H1 (cell line): Measurements from ENCODE around the gene NAA38. TPM values are rescaled to one million over a fixed set of nuclear protein-coding genes. Genes with fewer than 3 reads are reported as not detected.

Source experiments
- CTCF ChIA-PET: fragments of 300-600 bp; sonication (Branson Sonifier 250); formaldehyde crosslinking; loops from one replicate; lab custom pipeline; 2021; ENCODE audit not compliant: partially characterized antibody; lab: Charles Lee
- POLR2A ChIA-PET: fragments of 300-600 bp; sonication (Branson Sonifier 250); formaldehyde crosslinking; loops from one replicate; lab custom pipeline; 2021; ENCODE audit warnings: inconsistent platforms; ENCODE audit not compliant: partially characterized antibody; lab: Charles Lee
- DNase-seq, 2 experiments: peaks; one replicate each; pipeline versions ENCODE4 v3.0.0 to v3.0.0-alpha.2; 2010 to 2022; ENCODE audit warnings: low spot score in 2 of 2, low read depth in 1 of 2, mixed read lengths in 1 of 2
- FAIRE-seq: peaks from 2 replicates; lab custom pipeline; 2011; peaks lifted over from hg19 to GRCh38; lab: Jason Lieb, UNC
- H2AFZ ChIP-seq: 2 replicates; pipeline ENCODE4 v1.8.1; 2012; ENCODE audit warnings: low read length, inconsistent platforms
- H2AK5ac ChIP-seq: 2 replicates; pipeline ENCODE4 v1.6.1; 2013; ENCODE audit warnings: low read depth, low read length
- H2BK120ac ChIP-seq: replicated peaks from 2 replicates; pipeline ENCODE3; 2013; ENCODE audit warnings: low read depth, low read length, inconsistent platforms
- H2BK12ac ChIP-seq: 2 replicates; pipeline ENCODE4 v1.6.1; 2013; ENCODE audit warnings: low read depth, low read length
- H2BK15ac ChIP-seq: 2 replicates; pipeline ENCODE4 v1.6.1; 2013; ENCODE audit warnings: low read length
- H2BK20ac ChIP-seq: 2 replicates; pipeline ENCODE4 v1.6.1; 2013; ENCODE audit warnings: low read length
- H2BK5ac ChIP-seq: 2 replicates; pipeline ENCODE4 v1.6.1; 2013; ENCODE audit warnings: low read depth, low read length
- H3K14ac ChIP-seq: 2 replicates; pipeline ENCODE4 v1.6.1; 2013; ENCODE audit warnings: inconsistent platforms; ENCODE audit not compliant: insufficient read length
- H3K18ac ChIP-seq: 2 replicates; pipeline ENCODE4 v1.6.1; 2013; ENCODE audit warnings: low read length; ENCODE audit errors: extremely low read depth
- H3K23ac ChIP-seq: 2 replicates; pipeline ENCODE4 v1.6.1; 2013; ENCODE audit warnings: inconsistent platforms; ENCODE audit not compliant: insufficient read length
- H3K23me2 ChIP-seq: 2 replicates; pipeline ENCODE4 v1.6.1; 2013; ENCODE audit warnings: low read depth, low read length
- H3K27ac ChIP-seq: 2 replicates; pipeline ENCODE4 v1.6.1; 2011; ENCODE audit warnings: low read depth, low read length, inconsistent platforms
- H3K27me3 ChIP-seq, 4 experiments: replicated peaks in 1 of 4; 1 replicate in 1 of 4; 2 replicates in 3 of 4; pipeline versions ENCODE4 v1.6.1 to v1.8.1; 2011 to 2013; ENCODE audit warnings: low read length in 3 of 4, mild to moderate bottlenecking in 3 of 4, inconsistent platforms in 2 of 4, mixed read lengths in 2 of 4, moderate library complexity in 1 of 4; ENCODE audit not compliant: control insufficient read depth in 3 of 4, insufficient read depth in 3 of 4; ENCODE audit errors: extremely low read depth in 1 of 4
- H3K36me3 ChIP-seq, 4 experiments: 2 replicates each; pipeline versions ENCODE4 v1.6.1 to v1.8.1; 2011 to 2013; ENCODE audit warnings: mild to moderate bottlenecking in 4 of 4, low read length in 3 of 4, moderate library complexity in 2 of 4, control low read depth in 1 of 4, inconsistent platforms in 1 of 4; ENCODE audit not compliant: insufficient read depth in 4 of 4, control insufficient read depth in 2 of 4
- H3K4ac ChIP-seq: replicated peaks from 2 replicates; pipeline ENCODE3; 2013; ENCODE audit warnings: low read length, low read depth, mixed read lengths, inconsistent platforms; ENCODE audit not compliant: insufficient read length
- H3K4me1 ChIP-seq, 4 experiments: replicated peaks in 1 of 4; 1 replicate in 1 of 4; 2 replicates in 3 of 4; pipeline versions ENCODE4 v1.6.1 to v1.8.1; 2011 to 2013; ENCODE audit warnings: low read length in 3 of 4, inconsistent platforms in 2 of 4, mixed read lengths in 1 of 4; ENCODE audit not compliant: insufficient read depth in 4 of 4, control insufficient read depth in 3 of 4
- H3K4me2 ChIP-seq, 2 experiments: 2 replicates each; pipeline versions ENCODE4 v1.6.1 to v1.8.1; 2011 to 2013; ENCODE audit warnings: low read depth in 2 of 2, low read length in 2 of 2, control low read depth in 1 of 2, inconsistent platforms in 1 of 2, mild to moderate bottlenecking in 1 of 2; ENCODE audit not compliant: insufficient read depth in 1 of 2
- H3K4me3 ChIP-seq, 4 experiments: fragments of 200-600, 300-600 bp in 1 of 4; sonication (generic), shearing (Covaris generic), sonication (Bioruptor Twin) in 1 of 4; 2 replicates each; pipeline versions ENCODE4 v1.5.1 to v1.8.1; 2011 to 2016; ENCODE audit warnings: low read length in 4 of 4, low read depth in 3 of 4, control low read depth in 2 of 4, inconsistent platforms in 2 of 4, mild to moderate bottlenecking in 2 of 4, mixed read lengths in 1 of 4, moderate library complexity in 1 of 4; ENCODE audit not compliant: insufficient read depth in 2 of 4; ENCODE audit errors: extremely low read depth in 1 of 4
- H3K56ac ChIP-seq: replicated peaks from 2 replicates; pipeline ENCODE3; 2013; ENCODE audit warnings: low read depth, mild to moderate bottlenecking, mixed read lengths, low read length, inconsistent platforms; ENCODE audit not compliant: insufficient read length
- H3K79me1 ChIP-seq: 2 replicates; pipeline ENCODE4 v1.6.1; 2013; ENCODE audit warnings: low read depth, low read length, control low read depth
- H3K79me2 ChIP-seq, 2 experiments: 2 replicates each; pipeline versions ENCODE4 v1.6.1 to v1.8.1; 2012 to 2013; ENCODE audit warnings: low read length in 2 of 2, mild to moderate bottlenecking in 2 of 2, inconsistent platforms in 1 of 2; ENCODE audit not compliant: insufficient read depth in 2 of 2, control insufficient read depth in 1 of 2
- H3K9ac ChIP-seq, 4 experiments: replicated peaks in 1 of 4; 1 replicate in 1 of 4; 2 replicates in 3 of 4; pipeline versions ENCODE4 v1.6.1 to v1.8.1; 2011 to 2013; ENCODE audit warnings: low read depth in 3 of 4, low read length in 3 of 4, control low read depth in 2 of 4, mild to moderate bottlenecking in 2 of 4, moderate library complexity in 2 of 4, inconsistent platforms in 1 of 4; ENCODE audit errors: extremely low read depth in 1 of 4
- H3K9me3 ChIP-seq, 2 experiments: 2 replicates each; pipeline versions ENCODE4 v1.6.1 to v1.8.1; 2012 to 2013; ENCODE audit warnings: mild to moderate bottlenecking in 2 of 2, moderate library complexity in 2 of 2, control low read depth in 1 of 2, inconsistent platforms in 1 of 2, low read depth in 1 of 2, low read length in 1 of 2, mixed read lengths in 1 of 2; ENCODE audit not compliant: insufficient read depth in 2 of 2
- H4K20me1 ChIP-seq, 2 experiments: replicated peaks in 1 of 2; 2 replicates each; pipeline versions ENCODE3 to v1.8.1; 2011 to 2013; ENCODE audit warnings: inconsistent platforms in 2 of 2, low read length in 2 of 2, mild to moderate bottlenecking in 1 of 2; ENCODE audit not compliant: insufficient read depth in 2 of 2, control insufficient read depth in 1 of 2
- H4K5ac ChIP-seq: 2 replicates; pipeline ENCODE4 v1.6.1; 2013; ENCODE audit warnings: low read length, low read depth, mixed read lengths, inconsistent platforms; ENCODE audit not compliant: insufficient read length
- H4K8ac ChIP-seq: 2 replicates; pipeline ENCODE4 v1.8.0; 2013; ENCODE audit warnings: mild to moderate bottlenecking, moderate library complexity, low read length, inconsistent platforms; ENCODE audit not compliant: insufficient read depth; ENCODE audit errors: extremely low read depth
- H4K91ac ChIP-seq: replicated peaks from 2 replicates; pipeline ENCODE3; 2013; ENCODE audit warnings: low read length, mixed read lengths, inconsistent platforms; ENCODE audit not compliant: insufficient read length
- BRCA1 ChIP-seq: IDR thresholded peaks from 2 replicates; pipeline ENCODE4 v1.6.1; 2012; ENCODE audit warnings: low read depth, low read length, improper control_type of control experiment
- CHD1 ChIP-seq: IDR thresholded peaks from 2 replicates; pipeline ENCODE4 v1.6.1; 2012; ENCODE audit warnings: low read depth, low read length, improper control_type of control experiment
- GABPA ChIP-seq: IDR thresholded peaks from 2 replicates; pipeline ENCODE4 v1.6.1; 2011; ENCODE audit warnings: mild to moderate bottlenecking, low read length, moderate library complexity, borderline replicate concordance; ENCODE audit not compliant: insufficient read depth
- HDAC6 ChIP-seq: IDR thresholded peaks from one replicate; pipeline ENCODE4 v1.7.1; 2012; ENCODE audit warnings: low read depth, mild to moderate bottlenecking, inconsistent platforms, low read length, moderate library complexity
- KDM5A ChIP-seq: fragments of 200-600 bp; IDR thresholded peaks from 2 replicates; pipeline ENCODE4 v1.7.1; 2012; ENCODE audit warnings: mild to moderate bottlenecking, low read length, inconsistent platforms, mixed read lengths
- NANOG ChIP-seq: IDR thresholded peaks from 2 replicates; pipeline ENCODE4 v1.6.1; 2011; ENCODE audit warnings: low read length, low read depth, mild to moderate bottlenecking, inconsistent platforms; ENCODE audit not compliant: insufficient read depth, poor library complexity, severe bottlenecking
- PHF8 ChIP-seq: fragments of 200-600 bp; sonication (generic); conservative IDR thresholded peaks from 2 replicates; pipeline ENCODE4 v1.7.1; 2012; ENCODE audit warnings: low read depth, mild to moderate bottlenecking, inconsistent platforms, low read length, moderate library complexity
- POLR2A ChIP-seq, 2 experiments: IDR thresholded peaks; 1 replicate in 1 of 2; 2 replicates in 1 of 2; pipeline ENCODE4 v1.6.1; 2011; ENCODE audit warnings: low read depth in 2 of 2, low read length in 2 of 2, mild to moderate bottlenecking in 2 of 2; ENCODE audit errors: control extremely low read depth in 1 of 2
- POLR2AphosphoS5 ChIP-seq: IDR thresholded peaks from 2 replicates; pipeline ENCODE4 v1.6.1; 2011; ENCODE audit warnings: low read depth, low read length
- SAP30 ChIP-seq: fragments of 300-600 bp; sonication (generic); IDR thresholded peaks from 2 replicates; pipeline ENCODE4 v1.7.1; 2012; ENCODE audit warnings: low read length, moderate library complexity, mild to moderate bottlenecking, inconsistent platforms; ENCODE audit not compliant: insufficient read depth, insufficient replicate concordance
- SIX5 ChIP-seq: IDR thresholded peaks from 2 replicates; pipeline ENCODE4 v1.6.1; 2011; ENCODE audit warnings: mild to moderate bottlenecking, low read depth, low read length
- TEAD4 ChIP-seq: IDR thresholded peaks from 2 replicates; pipeline ENCODE4 v1.6.1; 2012; ENCODE audit warnings: low read depth, low read length, inconsistent platforms, mixed read lengths
- WGBS, 2 experiments: shearing (Covaris generic) in 1 of 2; methylation state at CpG; one replicate each; pipeline versions ENCODE4 v1.1.6 to v1.1.7; 2013 to 2015; ENCODE audit warnings: low lambda C conversion rate in 2 of 2, mixed read lengths in 2 of 2, inconsistent platforms in 1 of 2, low coverage in 1 of 2, missing lambda C conversion rate in 1 of 2; ENCODE audit not compliant: insufficient replicate concordance in 2 of 2, insufficient coverage in 1 of 2, insufficient read length in 1 of 2; ENCODE audit errors: extremely low coverage in 1 of 2, missing lambda C conversion rate in 1 of 2; 5-methylcytosine and 5-hydroxymethylcytosine counted together
- polyA plus RNA-seq, 7 experiments: library from polyadenylated mRNA; depleted of rRNA in 3 of 7; stranded (reverse) in 5 of 7; unstranded in 2 of 7; fragments of >200 nt in 5 of 7; fragments of 200-250 nt in 2 of 7; gene quantifications; 1 replicate in 5 of 7; 2 replicates in 1 of 7; 4 replicates in 1 of 7; pipeline versions ENCODE4 v1.2.1 to v1.2.3, GENCODE V29; 2011 to 2013; ENCODE audit warnings: missing spikeins in 2 of 7, mixed read lengths in 2 of 7
- total RNA-seq: library from RNA; stranded (reverse); fragmentation: NEBNext Ultra II Directional; extraction: Animal tissue kit (Norgen Biotek cat#: 25700); gene quantifications from 2 replicates; pipeline ENCODE4 v1.2.1, GENCODE V29; 2021

The NAA38 gene
- total and polyA plus RNA-seq, 2 of the 8 experiments (the other 6 are each of a cell fraction or from before 2014, with no cell fraction given), result 30.2 to 109 TPM

- Histone ChIP-seq H3K14ac (no peak overlapping the region), H3K27ac (no peak overlapping the region), H2BK12ac (0 out of 2 replicates have a peak overlapping the region, but pooled peaks have one; percentile 27), H2BK20ac (no peak overlapping the region), H4K8ac (no peak overlapping the region), H3K4me1 (peaks cover 0 to 19% (median 8%) of the 10 kb centered on the region in 4 experiments; a peak in 6 of 7 replicates), H4K20me1 (no peaks in the 10 kb centered on the region), H3K4me2 (peak overlapping the region; percentile 84 to 93), H3K27me3 (peaks cover 4 to 38% (median 30%) of the 10 kb centered on the region in 4 experiments), H2AFZ (no peak overlapping the region), H3K4me3 (peak overlapping the region in 3 of 4 experiments; percentile 70 to 77 (median 72); a peak in 6 of 8 replicates), H2BK120ac (no peak overlapping the region), H3K36me3 (no peaks in the 10 kb centered on the region), H3K79me1 (no peaks in the 10 kb centered on the region), H3K56ac (no peak overlapping the region), H3K23ac (no peak overlapping the region), H4K91ac (peak overlapping the region; percentile 15), H3K18ac (no peak overlapping the region; the same call in 1 of the 2 replicates), H3K9ac (no peak overlapping the region), H2AK5ac (peak overlapping the region; percentile 1; the same call in 1 of the 2 replicates), H3K23me2 (peaks cover 25% of the 10 kb centered on the region), H2BK15ac (peak overlapping the region; percentile 75), H3K9me3 (no peaks in the 10 kb centered on the region), H4K5ac (no peak overlapping the region), H3K79me2 (no peaks in the 10 kb centered on the region), H3K4ac (no peak overlapping the region), H2BK5ac (peak overlapping the region; percentile 49; the same call in 1 of the 2 replicates)
- WGBS, 2 experiments, result 57% methylated on average over 19 of the region's 19 CpGs; no CpG with 5 or more reads in 1 of the 2 experiments
- ChIA-PET POLR2A (interaction anchor here (0.6 to 4.6 kb wide), 9 partner anchors 9 to 208 kb away, joined by 3 to 33 read pairs (median 4); partner anchors contain the start of genes NAA38 and TMEM88), CTCF (interaction anchor here (0.7 to 5.9 kb wide), 20 partner anchors 10 to 227 kb away, joined by 3 to 44 read pairs (median 6); partner anchors contain the start of genes KCNAB3, NAA38, RNF227 and TMEM88)
- FAIRE-seq, result no peak
- DNase-seq, result no peak
- TF ChIP-seq PHF8 (no peak), POLR2AphosphoS5 (no peak), HDAC6 (no peak), SAP30 (no peak), KDM5A (no peak), NANOG (no peak), TEAD4 (no peak), SIX5 (no peak), BRCA1 (no peak), GABPA (no peak), POLR2A (IDR thresholded peaks at IDR 0.05; ENCODE audit: control extremely low read depth in 1 of 2, low read depth in 2 of 2, low read length in 2 of 2) (no peak), CHD1 (no peak)
Measured at GRCh38 chr17:7833011-7833794, 24.2 kb downstream of the NAA38 start.
